GM19240 (cell line): Measurements from ENCODE around the gene PFKL.
"Not testable (repeated sequence)": the region's sequence is repeated elsewhere in the genome, so short reads cannot be mapped to it uniquely, and the experiment has no call there.

Experiments
- DNase-seq: peaks from one replicate; pipeline ENCODE4 v3.0.0; 2011; ENCODE audit warnings: low spot score; ENCODE audit not compliant: insufficient read length

PFKL gene

GRCh38 chr21:44359396-44359795 is 59.5 kb downstream of the PFKL start:
- DNase-seq = no peak

- DNase-seq = no peak
Measured at GRCh38 chr21:44360159-44360558, 60.3 kb downstream of the PFKL start.

- DNase-seq = not testable (repeated sequence)
Measured at GRCh38 chr21:44361903-44362302, 62.0 kb downstream of the PFKL start.

GRCh38 chr21:44363278-44363677 is 63.4 kb downstream of the PFKL start:
- DNase-seq = no peak

- DNase-seq = no peak
Measured at GRCh38 chr21:44364151-44365053, 64.5 kb downstream of the PFKL start.

- no peak for DNase-seq
Measured at GRCh38 chr21:44365251-44365966, 65.6 kb downstream of the PFKL start.

GRCh38 chr21:44365967-44366585 is 66.2 kb downstream of the PFKL start:
- no peak for DNase-seq

- DNase-seq = no peak
Measured at GRCh38 chr21:44366586-44367211, 66.8 kb downstream of the PFKL start.

- no peak for DNase-seq
Measured at GRCh38 chr21:44368711-44369446, 69.0 kb downstream of the PFKL start.

GRCh38 chr21:44370027-44370735 is 70.3 kb downstream of the PFKL start:
- no peak for DNase-seq

GRCh38 chr21:44370786-44371410 is 71.0 kb downstream of the PFKL start:
- no peak for DNase-seq

- no peak for DNase-seq
Measured at GRCh38 chr21:44371596-44371995, 71.7 kb downstream of the PFKL start.

- no peak for DNase-seq
Measured at GRCh38 chr21:44372616-44373015, 72.8 kb downstream of the PFKL start.

- no peak for DNase-seq
Measured at GRCh38 chr21:44374601-44375280, 74.9 kb downstream of the PFKL start.

- DNase-seq = no peak
Measured at GRCh38 chr21:44375281-44375651, 75.4 kb downstream of the PFKL start.

- DNase-seq = no peak
Measured at GRCh38 chr21:44375761-44376241, 75.9 kb downstream of the PFKL start.

- no peak for DNase-seq
Measured at GRCh38 chr21:44376606-44377005, 76.8 kb downstream of the PFKL start.
